Neural cell (in vitro differentiated cells): ENCODE results near the gene OR2B6. TPM values are rescaled to one million over a fixed set of nuclear protein-coding genes. Genes with fewer than 3 reads are reported as not detected.

Source experiments
- H2AFZ ChIP-seq: fragments of 200-600, 300-800 bp; sonication (generic), shearing (Covaris generic); 2 replicates; pipeline ENCODE4 v1.6.0; 2014; ENCODE audit warnings: low read depth, mild to moderate bottlenecking, antibody characterized with exemption, low read length, moderate library complexity
- H3F3A ChIP-seq: fragments of 200-600 bp; shearing (Covaris generic); 2 replicates; pipeline ENCODE4 v1.6.1; 2016; ENCODE audit warnings: mild to moderate bottlenecking, moderate library complexity, mixed read lengths, antibody characterized with exemption, low read length; ENCODE audit not compliant: insufficient read depth, poor library complexity, severe bottlenecking
- H3K27ac ChIP-seq: fragments of 200-600, 300-800 bp; sonication (generic), shearing (Covaris generic); 2 replicates; pipeline ENCODE4 v1.5.1; 2014; ENCODE audit warnings: mild to moderate bottlenecking, low read length, moderate library complexity
- H3K27me3 ChIP-seq: fragments of 300-800, 200-600 bp; sonication (generic), shearing (Covaris generic); 2 replicates; pipeline ENCODE4 v1.6.0; 2014; ENCODE audit warnings: mild to moderate bottlenecking, low read depth, low read length, moderate library complexity; ENCODE audit not compliant: insufficient read depth
- H3K36me3 ChIP-seq: fragments of 300-800, 200-600 bp; sonication (generic), shearing (Covaris generic); 2 replicates; pipeline ENCODE4 v1.5.1; 2014; ENCODE audit warnings: mild to moderate bottlenecking, antibody characterized with exemption, low read length, moderate library complexity; ENCODE audit not compliant: insufficient read depth
- H3K4me2 ChIP-seq: fragments of 300-800, 200-600 bp; sonication (generic), shearing (Covaris generic); 2 replicates; pipeline ENCODE4 v1.6.0; 2014; ENCODE audit warnings: mild to moderate bottlenecking, low read length
- H3K4me3 ChIP-seq: fragments of 300-800, 200-600 bp; sonication (generic), shearing (Covaris generic); 2 replicates; pipeline ENCODE4 v1.5.1; 2014; ENCODE audit warnings: mild to moderate bottlenecking, low read length, moderate library complexity
- H3K79me2 ChIP-seq: fragments of 200-600 bp; shearing (Covaris generic); replicated peaks from 2 replicates; pipeline ENCODE4 v1.6.0; 2014; ENCODE audit warnings: mild to moderate bottlenecking, low read length, moderate library complexity; ENCODE audit not compliant: insufficient read depth
- H3K9ac ChIP-seq: fragments of 300-800, 200-600 bp; sonication (generic), shearing (Covaris generic); 2 replicates; pipeline ENCODE4 v1.6.1; 2016; ENCODE audit warnings: mild to moderate bottlenecking, low read length, mixed read lengths
- H3K9me2 ChIP-seq: fragments of 200-600 bp; shearing (Covaris generic); 2 replicates; pipeline ENCODE4 v1.6.1; 2016; ENCODE audit warnings: mild to moderate bottlenecking, low read length, mixed read lengths; ENCODE audit not compliant: insufficient read depth
- H3K9me3 ChIP-seq: fragments of 200-600, 300-800 bp; sonication (generic), shearing (Covaris generic); 2 replicates; pipeline ENCODE4 v1.6.1; 2016; ENCODE audit warnings: mild to moderate bottlenecking, mixed run types, low read length, moderate library complexity, mixed read lengths
- H4K20me1 ChIP-seq: fragments of 200-600 bp; shearing (Covaris generic); 2 replicates; pipeline ENCODE4 v1.6.1; 2016; ENCODE audit warnings: mild to moderate bottlenecking, mixed run types; ENCODE audit not compliant: insufficient read depth
- EP300 ChIP-seq: fragments of 450-650 bp; conservative IDR thresholded peaks from 2 replicates; pipeline ENCODE4 v1.6.1; 2014; ENCODE audit warnings: antibody characterized with exemption, mild to moderate bottlenecking, moderate library complexity; ENCODE audit not compliant: poor library complexity, severe bottlenecking
- EZH2 ChIP-seq: fragments of 200-600, 300-800 bp; shearing (Covaris generic), sonication (generic); IDR thresholded peaks from 2 replicates; pipeline ENCODE4 v1.6.1; 2014; ENCODE audit warnings: antibody characterized with exemption, low read length, borderline replicate concordance, mild to moderate bottlenecking; ENCODE audit not compliant: insufficient read depth, poor library complexity, severe bottlenecking
- MXI1 ChIP-seq: fragments of 450-650 bp; conservative IDR thresholded peaks from 2 replicates; pipeline ENCODE4 v1.6.1; 2014; ENCODE audit warnings: antibody characterized with exemption, mild to moderate bottlenecking; ENCODE audit not compliant: poor library complexity, severe bottlenecking
- POLR2AphosphoS5 ChIP-seq: IDR thresholded peaks from 2 replicates; pipeline ENCODE4 v1.6.1; 2012
- RAD21 ChIP-seq: fragments of 450-650 bp; conservative IDR thresholded peaks from 2 replicates; pipeline ENCODE4 v1.6.1; 2014; ENCODE audit warnings: antibody characterized with exemption, mild to moderate bottlenecking, moderate library complexity
- SMC3 ChIP-seq: fragments of 450-650 bp; conservative IDR thresholded peaks from 2 replicates; pipeline ENCODE4 v1.6.1; 2014; ENCODE audit warnings: antibody characterized with exemption, mild to moderate bottlenecking, moderate library complexity; ENCODE audit not compliant: poor library complexity
- TAF1 ChIP-seq: IDR thresholded peaks from 2 replicates; pipeline ENCODE4 v1.6.1; 2012; ENCODE audit warnings: low read depth
- polyA plus RNA-seq: library from polyadenylated mRNA; depleted of rRNA; stranded (reverse); fragments of >200 nt; gene quantifications from 2 replicates; pipeline ENCODE4 v1.2.3, GENCODE V29; 2014
- TF ChIP-seq, protein P1 (sequence below): fragments of 450-650 bp; IDR thresholded peaks from 2 replicates; pipeline ENCODE4 v1.5.1; 2014; ENCODE audit warnings: antibody characterized with exemption, mild to moderate bottlenecking, moderate library complexity; ENCODE audit not compliant: poor library complexity, severe bottlenecking
- TF ChIP-seq, protein P2 (sequence below): IDR thresholded peaks from 2 replicates; pipeline ENCODE4 v1.6.1; 2012; ENCODE audit warnings: borderline replicate concordance

The OR2B6 gene
- polyA plus RNA-seq, 1 donor from 2014 or later = not detected

DNA sequence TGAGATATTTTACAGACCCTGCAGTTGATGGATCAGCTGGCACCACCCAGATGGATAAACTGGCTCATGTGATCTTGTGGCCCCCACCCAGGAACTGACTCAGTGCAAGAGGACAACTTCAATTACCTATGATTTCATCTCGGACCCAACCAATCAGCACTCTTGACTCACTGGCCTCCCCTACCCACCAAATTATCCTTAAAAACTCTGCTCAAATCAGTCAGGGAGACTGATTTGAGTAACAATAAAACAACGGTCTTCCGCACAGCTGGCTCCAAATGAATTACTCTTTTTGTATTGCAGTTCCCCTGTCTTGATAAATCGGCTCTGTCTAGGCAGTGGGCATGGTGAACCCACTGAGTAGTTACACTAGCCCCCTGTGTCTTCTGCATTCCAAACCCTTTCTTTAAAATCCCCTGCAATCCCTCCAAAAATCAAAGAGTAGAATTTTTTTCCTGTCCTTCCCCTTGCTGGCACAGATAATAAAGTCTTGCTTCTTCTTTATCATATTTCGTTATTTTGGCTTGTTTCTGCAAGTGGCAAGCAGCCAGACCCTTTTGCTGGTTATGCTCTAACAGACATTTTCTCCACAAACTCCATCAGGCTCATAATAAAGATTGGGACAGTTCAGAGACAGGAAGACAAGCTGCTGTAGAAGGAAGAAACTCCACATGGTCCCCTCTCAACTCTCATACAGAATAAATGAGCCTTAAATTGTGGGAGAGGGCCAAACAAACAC lies 48.3 kb downstream of the OR2B6 start:
- no peak overlapping the region for H2AFZ ChIP-seq
- no peaks in the 10 kb centered on the region for H3K9me3 ChIP-seq
- H3K36me3 ChIP-seq = no peaks in the 10 kb centered on the region

DNA sequence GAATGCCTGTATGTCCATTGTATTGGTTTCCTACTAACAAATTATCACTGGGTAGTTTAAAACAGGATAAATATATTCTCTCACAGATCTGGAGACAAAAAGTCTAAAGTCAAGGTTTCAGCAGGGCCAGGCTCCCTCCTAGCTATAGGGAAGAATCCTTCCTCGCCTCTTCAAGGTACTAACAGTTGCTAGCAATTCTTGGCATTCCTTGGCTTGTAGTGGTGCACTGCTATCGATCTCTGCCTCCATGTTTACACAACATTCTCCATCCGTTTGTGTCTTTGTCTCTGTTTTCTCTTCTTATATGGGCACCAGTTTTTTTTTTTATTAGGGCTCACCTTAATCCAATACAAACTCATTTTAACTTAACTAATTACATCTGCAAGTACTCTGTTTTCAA lies 48.9 kb downstream of the OR2B6 start:
- no peaks in the 10 kb centered on the region for H4K20me1 ChIP-seq
- TF ChIP-seq EZH2 = no peak
- no peak for TF ChIP-seq POLR2AphosphoS5
- TF ChIP-seq EP300 = no peak
- TF ChIP-seq, protein P1, sequence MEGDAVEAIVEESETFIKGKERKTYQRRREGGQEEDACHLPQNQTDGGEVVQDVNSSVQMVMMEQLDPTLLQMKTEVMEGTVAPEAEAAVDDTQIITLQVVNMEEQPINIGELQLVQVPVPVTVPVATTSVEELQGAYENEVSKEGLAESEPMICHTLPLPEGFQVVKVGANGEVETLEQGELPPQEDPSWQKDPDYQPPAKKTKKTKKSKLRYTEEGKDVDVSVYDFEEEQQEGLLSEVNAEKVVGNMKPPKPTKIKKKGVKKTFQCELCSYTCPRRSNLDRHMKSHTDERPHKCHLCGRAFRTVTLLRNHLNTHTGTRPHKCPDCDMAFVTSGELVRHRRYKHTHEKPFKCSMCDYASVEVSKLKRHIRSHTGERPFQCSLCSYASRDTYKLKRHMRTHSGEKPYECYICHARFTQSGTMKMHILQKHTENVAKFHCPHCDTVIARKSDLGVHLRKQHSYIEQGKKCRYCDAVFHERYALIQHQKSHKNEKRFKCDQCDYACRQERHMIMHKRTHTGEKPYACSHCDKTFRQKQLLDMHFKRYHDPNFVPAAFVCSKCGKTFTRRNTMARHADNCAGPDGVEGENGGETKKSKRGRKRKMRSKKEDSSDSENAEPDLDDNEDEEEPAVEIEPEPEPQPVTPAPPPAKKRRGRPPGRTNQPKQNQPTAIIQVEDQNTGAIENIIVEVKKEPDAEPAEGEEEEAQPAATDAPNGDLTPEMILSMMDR = no peak
- no peak for TF ChIP-seq SMC3
- TF ChIP-seq, protein P2, sequence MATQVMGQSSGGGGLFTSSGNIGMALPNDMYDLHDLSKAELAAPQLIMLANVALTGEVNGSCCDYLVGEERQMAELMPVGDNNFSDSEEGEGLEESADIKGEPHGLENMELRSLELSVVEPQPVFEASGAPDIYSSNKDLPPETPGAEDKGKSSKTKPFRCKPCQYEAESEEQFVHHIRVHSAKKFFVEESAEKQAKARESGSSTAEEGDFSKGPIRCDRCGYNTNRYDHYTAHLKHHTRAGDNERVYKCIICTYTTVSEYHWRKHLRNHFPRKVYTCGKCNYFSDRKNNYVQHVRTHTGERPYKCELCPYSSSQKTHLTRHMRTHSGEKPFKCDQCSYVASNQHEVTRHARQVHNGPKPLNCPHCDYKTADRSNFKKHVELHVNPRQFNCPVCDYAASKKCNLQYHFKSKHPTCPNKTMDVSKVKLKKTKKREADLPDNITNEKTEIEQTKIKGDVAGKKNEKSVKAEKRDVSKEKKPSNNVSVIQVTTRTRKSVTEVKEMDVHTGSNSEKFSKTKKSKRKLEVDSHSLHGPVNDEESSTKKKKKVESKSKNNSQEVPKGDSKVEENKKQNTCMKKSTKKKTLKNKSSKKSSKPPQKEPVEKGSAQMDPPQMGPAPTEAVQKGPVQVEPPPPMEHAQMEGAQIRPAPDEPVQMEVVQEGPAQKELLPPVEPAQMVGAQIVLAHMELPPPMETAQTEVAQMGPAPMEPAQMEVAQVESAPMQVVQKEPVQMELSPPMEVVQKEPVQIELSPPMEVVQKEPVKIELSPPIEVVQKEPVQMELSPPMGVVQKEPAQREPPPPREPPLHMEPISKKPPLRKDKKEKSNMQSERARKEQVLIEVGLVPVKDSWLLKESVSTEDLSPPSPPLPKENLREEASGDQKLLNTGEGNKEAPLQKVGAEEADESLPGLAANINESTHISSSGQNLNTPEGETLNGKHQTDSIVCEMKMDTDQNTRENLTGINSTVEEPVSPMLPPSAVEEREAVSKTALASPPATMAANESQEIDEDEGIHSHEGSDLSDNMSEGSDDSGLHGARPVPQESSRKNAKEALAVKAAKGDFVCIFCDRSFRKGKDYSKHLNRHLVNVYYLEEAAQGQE = no peak
- TF ChIP-seq RAD21 = no peak
- no peak for TF ChIP-seq TAF1
- TF ChIP-seq MXI1 = no peak
- no peak overlapping the region for H3K4me2 ChIP-seq
- no peaks in the 10 kb centered on the region for H3K36me3 ChIP-seq
- H3K4me3 ChIP-seq = no peak overlapping the region
- H3K27ac ChIP-seq = no peak overlapping the region
- no peaks in the 10 kb centered on the region for H3K79me2 ChIP-seq
- no peaks in the 10 kb centered on the region for H3F3A ChIP-seq
- H3K9ac ChIP-seq = no peak overlapping the region
- H3K9me2 ChIP-seq = no peaks in the 10 kb centered on the region
- H3K9me3 ChIP-seq = no peaks in the 10 kb centered on the region
- no peak overlapping the region for H2AFZ ChIP-seq
- H3K27me3 ChIP-seq = no peaks in the 10 kb centered on the region

More for the DNA sequence above, 48.3 kb downstream of the OR2B6 start:
- Histone ChIP-seq H3K79me2 (no peaks in the 10 kb centered on the region), H3K4me3 (no peak overlapping the region), H3K9me2 (no peaks in the 10 kb centered on the region), H3F3A (no peaks in the 10 kb centered on the region), H3K27ac (no peak overlapping the region), H3K27me3 (no peaks in the 10 kb centered on the region), H3K4me2 (no peak overlapping the region), H3K9ac (no peak overlapping the region), H4K20me1 (no peaks in the 10 kb centered on the region)
- no peak for TF ChIP-seq POLR2AphosphoS5
- no peak for TF ChIP-seq SMC3
- no peak for TF ChIP-seq EZH2
- no peak for TF ChIP-seq RAD21
- TF ChIP-seq, protein P1 = no peak
- no peak for TF ChIP-seq MXI1

Other genes with a start within 250 kb of the OR2B6 start
- gene OR2B2, start 44.8 kb upstream of the OR2B6 start, polyA plus RNA-seq = not detected in 2 replicates
- gene ZNF165, start 123.3 kb downstream of the OR2B6 start, polyA plus RNA-seq = 1.4 and 1.6 TPM in 2 replicates
- 31.9 and 36.6 TPM in 2 replicates for gene ZSCAN16, start 167.4 kb downstream of the OR2B6 start, polyA plus RNA-seq
- gene ZKSCAN8, start 184.6 kb downstream of the OR2B6 start, polyA plus RNA-seq = 17.2 and 22.0 TPM in 2 replicates